Ascending aorta (tissue), 2 donors: ENCODE results near the gene VSTM4. TPM values are rescaled to one million over a fixed set of nuclear protein-coding genes. Genes with fewer than 3 reads are reported as not detected.

ENCODE experiments used
- DNase-seq, 2 donors: peaks; one replicate each; pipeline ENCODE4 v3.0.0-alpha.2; 2019; ENCODE audit warnings: low spot score in 2 of 2
- H3K27ac ChIP-seq, 2 donors: fragments of 200-600 bp; sonication (generic); one replicate each; pipeline ENCODE4 v1.5.1; 2016 to 2017; ENCODE audit warnings: mild to moderate bottlenecking in 1 of 2
- H3K27me3 ChIP-seq: fragments of 200-600 bp; sonication (generic); one replicate; pipeline ENCODE4 v1.5.1; 2017
- H3K36me3 ChIP-seq, 2 donors: fragments of 200-600 bp; sonication (generic); one replicate each; pipeline ENCODE4 v1.5.1; 2016
- H3K4me1 ChIP-seq, 2 donors: fragments of 200-600 bp; sonication (generic); one replicate each; pipeline ENCODE4 v1.5.1; 2016 to 2017; ENCODE audit warnings: mild to moderate bottlenecking in 1 of 2
- H3K4me3 ChIP-seq, 2 donors: fragments of 200-600 bp; sonication (generic); one replicate each; pipeline ENCODE4 v1.5.1; 2016 to 2017; ENCODE audit warnings: mild to moderate bottlenecking in 1 of 2
- H3K9me3 ChIP-seq, 2 donors: fragments of 200-600 bp; sonication (generic); one replicate each; pipeline ENCODE4 v1.5.1; 2016
- intact Hi-C: fragments of 100-400 bp; cut with DNase I; formaldehyde crosslinking; loops from one replicate; pipeline ENCODE4 v1.15.1; 2023
- total RNA-seq: library from RNA; depleted of rRNA; stranded (reverse); fragments of >200 nt; gene quantifications from one replicate; pipeline ENCODE4 v1.1.0, GENCODE V29; 2016
- TF ChIP-seq, protein P1 (sequence below), 3 experiments: fragments of 200-600 bp in 2 of 3; fragments of 450-650 bp in 1 of 3; sonication (generic) in 2 of 3; IDR thresholded peaks; one replicate each; pipeline ENCODE4 v1.5.1; 2016 to 2019; ENCODE audit warnings: antibody characterized with exemption in 3 of 3, mild to moderate bottlenecking in 1 of 3, moderate library complexity in 1 of 3

VSTM4 gene
- total RNA-seq, 1 donor from 2014 or later, result 17.7 TPM

DNA sequence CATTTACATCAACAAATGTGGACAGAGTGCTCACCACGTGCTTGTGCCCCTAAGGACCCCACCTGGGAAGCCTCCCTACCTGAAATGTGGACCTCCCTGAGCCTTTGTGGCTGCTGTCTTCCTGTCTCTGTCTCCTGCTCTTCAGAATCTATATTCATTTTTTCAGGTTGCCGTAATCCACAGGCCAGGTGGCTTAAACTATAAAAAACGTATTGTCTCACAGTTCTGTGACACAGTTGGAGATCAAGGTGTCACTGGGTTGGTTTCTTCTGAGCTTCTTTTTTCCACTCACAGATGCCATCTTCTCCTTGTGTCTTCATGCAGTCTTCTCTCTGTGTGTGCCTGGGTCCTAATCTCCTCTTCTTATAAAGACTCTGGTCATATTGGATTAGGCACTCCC, 5.6 kb upstream of the VSTM4 start:
- Histone ChIP-seq H3K9me3 (no peaks in the 10 kb centered on the region), H3K4me3 (no peak overlapping the region), H3K27me3 (no peaks in the 10 kb centered on the region), H3K36me3 (no peaks in the 10 kb centered on the region), H3K27ac (no peak overlapping the region), H3K4me1 (peaks cover 0 to 2% of the 10 kb centered on the region in 2 donors)
- TF ChIP-seq, protein P1, sequence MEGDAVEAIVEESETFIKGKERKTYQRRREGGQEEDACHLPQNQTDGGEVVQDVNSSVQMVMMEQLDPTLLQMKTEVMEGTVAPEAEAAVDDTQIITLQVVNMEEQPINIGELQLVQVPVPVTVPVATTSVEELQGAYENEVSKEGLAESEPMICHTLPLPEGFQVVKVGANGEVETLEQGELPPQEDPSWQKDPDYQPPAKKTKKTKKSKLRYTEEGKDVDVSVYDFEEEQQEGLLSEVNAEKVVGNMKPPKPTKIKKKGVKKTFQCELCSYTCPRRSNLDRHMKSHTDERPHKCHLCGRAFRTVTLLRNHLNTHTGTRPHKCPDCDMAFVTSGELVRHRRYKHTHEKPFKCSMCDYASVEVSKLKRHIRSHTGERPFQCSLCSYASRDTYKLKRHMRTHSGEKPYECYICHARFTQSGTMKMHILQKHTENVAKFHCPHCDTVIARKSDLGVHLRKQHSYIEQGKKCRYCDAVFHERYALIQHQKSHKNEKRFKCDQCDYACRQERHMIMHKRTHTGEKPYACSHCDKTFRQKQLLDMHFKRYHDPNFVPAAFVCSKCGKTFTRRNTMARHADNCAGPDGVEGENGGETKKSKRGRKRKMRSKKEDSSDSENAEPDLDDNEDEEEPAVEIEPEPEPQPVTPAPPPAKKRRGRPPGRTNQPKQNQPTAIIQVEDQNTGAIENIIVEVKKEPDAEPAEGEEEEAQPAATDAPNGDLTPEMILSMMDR (IDR thresholded peaks at IDR 0.05), result no peak
- DNase-seq, result no peak
- intact Hi-C loops, result no loop called here

DNA sequence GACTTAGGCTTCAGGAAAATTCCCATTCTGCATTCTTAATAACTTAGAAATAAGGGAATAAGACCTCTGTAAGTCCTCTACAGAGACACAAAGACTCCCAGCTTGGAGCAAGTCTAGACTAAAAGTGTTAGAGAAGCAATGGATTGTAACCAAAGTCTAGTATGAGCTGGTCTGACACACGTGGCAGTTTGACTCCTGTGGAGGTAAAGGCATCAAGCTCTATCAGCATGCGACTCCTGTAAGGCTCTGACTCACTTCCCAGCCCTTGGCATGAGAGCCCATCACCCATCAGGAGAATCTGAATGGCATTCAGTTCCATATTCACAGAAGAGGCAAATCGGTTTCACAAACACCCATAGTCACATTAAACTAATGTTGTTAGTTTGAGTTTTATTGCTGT, 4.4 kb upstream of the VSTM4 start:
- TF ChIP-seq, protein P1 (IDR thresholded peaks at IDR 0.05), result no peak
- H3K4me1 ChIP-seq, result peaks cover 0 to 6% of the 10 kb centered on the region in 2 donors
- no peak overlapping the region for H3K27ac ChIP-seq
- no peaks in the 10 kb centered on the region for H3K9me3 ChIP-seq
- H3K4me3 ChIP-seq, result no peak overlapping the region
- no peaks in the 10 kb centered on the region for H3K36me3 ChIP-seq
- H3K27me3 ChIP-seq, result no peaks in the 10 kb centered on the region
- intact Hi-C loops, result loop anchor here (10.0 kb wide), 1 partner anchor 415 kb away; the partner anchor contains the start of gene ERCC6
- no peak for DNase-seq

DNA sequence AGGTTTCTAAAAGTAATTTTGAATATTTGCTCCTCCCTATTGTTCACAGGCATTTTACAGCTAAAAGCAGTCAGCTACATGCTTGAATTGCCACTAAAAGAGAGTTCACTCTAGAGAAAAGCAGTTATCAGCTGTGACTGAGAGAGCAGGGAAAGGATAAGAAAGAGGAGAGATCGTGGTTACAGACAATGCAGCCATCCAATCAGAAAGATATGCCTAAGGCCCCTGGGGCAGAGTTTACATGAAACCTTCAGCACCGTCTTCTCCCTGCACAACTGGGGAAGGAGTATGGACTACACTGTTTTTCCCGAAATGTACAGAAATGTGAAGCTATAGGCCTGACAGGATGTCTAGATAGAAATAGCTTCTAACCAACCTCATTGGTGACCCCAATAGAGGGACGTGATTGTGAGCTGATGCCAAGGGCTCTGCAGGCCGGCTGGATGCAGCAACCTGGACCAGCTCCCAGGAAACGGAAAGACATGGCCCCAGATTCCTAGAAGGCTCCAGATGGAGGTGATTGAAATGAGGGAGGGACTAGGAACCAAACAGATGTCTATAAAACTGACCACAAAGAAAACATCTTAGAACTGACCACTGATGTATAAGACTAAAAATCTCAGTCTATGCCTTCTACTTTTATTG, 3.2 kb upstream of the VSTM4 start:
- H3K4me1 ChIP-seq, result peaks cover 0 to 16% of the 10 kb centered on the region in 2 donors
- peak overlapping the region in 1 of 2 donors; percentile 24 for H3K27ac ChIP-seq
- DNase-seq, result no peak
- H3K27me3 ChIP-seq, result no peaks in the 10 kb centered on the region
- no peaks in the 10 kb centered on the region for H3K36me3 ChIP-seq
- H3K4me3 ChIP-seq, result no peak overlapping the region
- no peaks in the 10 kb centered on the region for H3K9me3 ChIP-seq
- TF ChIP-seq, protein P1 (IDR thresholded peaks at IDR 0.05), result no peak
- intact Hi-C loops, result loop anchor here (10.0 kb wide), 1 partner anchor 416 kb away; the partner anchor contains the start of gene ERCC6

DNA sequence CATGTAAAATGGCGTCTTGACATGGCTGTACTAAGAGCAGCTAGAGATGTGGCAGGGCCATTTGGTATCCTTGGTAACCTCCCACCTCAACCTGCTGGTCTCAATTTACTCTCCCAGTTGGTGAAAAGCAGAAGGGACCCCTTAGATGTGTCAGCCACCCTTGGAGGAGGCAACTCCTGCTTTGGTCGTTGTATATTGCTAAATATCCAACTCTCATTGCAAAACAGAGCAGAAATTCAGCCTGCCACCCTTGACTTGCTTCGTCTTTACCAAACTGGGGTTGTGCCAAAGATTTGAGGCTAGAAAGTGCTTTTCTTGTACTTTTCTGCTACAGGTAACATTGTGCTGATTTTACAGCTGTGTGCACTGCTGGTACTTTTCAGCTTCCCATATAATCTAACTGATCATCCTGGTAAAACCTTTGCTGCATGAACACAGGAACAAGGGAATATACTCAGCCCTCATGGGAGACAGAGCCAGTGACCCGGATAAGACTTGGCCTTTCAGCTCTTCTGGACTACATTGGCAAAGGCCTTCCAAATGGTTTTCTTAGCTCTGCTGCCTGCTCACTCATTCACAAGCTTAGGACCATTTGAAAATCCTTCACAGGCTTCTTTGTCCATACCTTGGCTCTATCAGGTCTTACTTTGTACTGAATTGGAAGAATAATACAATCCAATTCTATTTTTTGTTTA, 2.2 kb upstream of the VSTM4 start:
- Histone ChIP-seq H3K27me3 (no peaks in the 10 kb centered on the region), H3K36me3 (no peaks in the 10 kb centered on the region), H3K27ac (peak overlapping the region; percentile 24 to 53), H3K4me1 (peaks cover 0 to 24% of the 10 kb centered on the region in 2 donors), H3K9me3 (no peaks in the 10 kb centered on the region), H3K4me3 (no peak overlapping the region)
- intact Hi-C loops, result loop anchor here (2.0 to 10.0 kb wide), 2 partner anchors 21 to 417 kb away; partner anchors contain the start of gene ERCC6
- TF ChIP-seq, protein P1 (IDR thresholded peaks at IDR 0.05), result no peak
- no peak for DNase-seq

DNA sequence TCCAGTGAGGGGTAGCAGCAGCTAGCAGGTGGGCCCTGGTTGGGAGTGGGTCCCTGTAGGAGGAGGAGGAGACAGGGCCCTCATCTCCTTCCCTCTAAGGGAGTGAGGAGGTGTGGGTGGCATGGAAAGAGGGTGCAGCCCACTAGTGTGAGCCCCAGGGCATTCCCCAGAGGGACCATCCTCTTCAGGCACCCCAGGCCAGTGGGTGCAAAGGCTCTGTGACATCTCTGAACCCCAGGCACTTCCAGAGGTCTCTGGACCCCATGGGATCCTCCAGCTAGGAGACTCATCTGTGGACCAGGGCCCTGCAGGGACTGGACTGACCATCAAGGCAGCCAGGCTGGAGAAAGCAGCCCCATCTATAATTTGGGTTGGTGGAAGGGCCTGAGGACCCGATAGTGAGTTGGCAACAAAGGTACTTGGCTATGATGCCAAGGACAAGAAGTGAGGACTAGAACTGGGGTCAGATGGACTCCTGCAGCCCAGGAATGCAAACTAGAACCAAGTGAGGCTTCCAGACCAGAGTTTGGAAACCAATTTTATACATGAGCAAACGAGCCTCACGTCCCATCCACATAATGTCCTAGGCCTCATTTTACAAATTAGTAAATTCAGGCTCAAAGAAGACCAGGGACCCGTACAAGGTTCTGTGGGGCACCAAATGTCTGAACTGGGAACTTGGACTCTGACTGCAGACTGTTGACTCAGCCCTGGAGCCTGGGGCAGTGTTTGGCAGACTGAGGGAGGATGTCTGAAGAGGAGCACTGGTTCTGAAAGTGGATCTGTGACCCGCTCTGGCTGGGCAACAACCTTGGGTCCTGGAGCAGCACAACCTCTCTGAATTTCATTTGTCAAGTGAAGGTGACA, 1.4 kb upstream of the VSTM4 start:
- H3K27ac ChIP-seq, result peak overlapping the region; percentile 53
- no peak for DNase-seq
- intact Hi-C loops, result loop anchor here (2.0 to 10.0 kb wide), 2 partner anchors 22 to 418 kb away; partner anchors contain the start of gene ERCC6

More for the DNA sequence above, 1.4 kb upstream of the VSTM4 start:
- TF ChIP-seq, protein P1 (IDR thresholded peaks at IDR 0.05), result no peak
- no peaks in the 10 kb centered on the region for H3K36me3 ChIP-seq
- no peaks in the 10 kb centered on the region for H3K27me3 ChIP-seq
- H3K9me3 ChIP-seq, result no peaks in the 10 kb centered on the region
- peaks cover 0 to 32% of the 10 kb centered on the region in 2 donors for H3K4me1 ChIP-seq
- H3K4me3 ChIP-seq, result no peak overlapping the region
